Right lobe of liver (tissue), 4 donors: ENCODE results near the gene DSCAML1.

Experiments
- CTCF ChIP-seq, 4 donors: fragments of 200-600 bp in 3 of 4; fragments of 450-650 bp in 1 of 4; IDR thresholded peaks; one replicate each; pipeline versions ENCODE4 v1.5.1 to v1.8.0; 2016 to 2022; ENCODE audit warnings: antibody characterized with exemption in 4 of 4, mild to moderate bottlenecking in 2 of 4
- POLR2A ChIP-seq: fragments of 450-650 bp; IDR thresholded peaks from one replicate; pipeline ENCODE4 v1.6.1; 2017; ENCODE audit warnings: antibody characterized with exemption, mild to moderate bottlenecking
- donor health status: DM: no; HTN: no; CAD: no.
- donor health status: DM: no; HTN: no; CAD: no.
- donor health status: DM: no; HTN: yes; CAD: no.

- no peak for TF ChIP-seq CTCF (IDR thresholded peaks at IDR 0.05)
- TF ChIP-seq POLR2A = no peak
Observed at GRCh38 chr11:117385906-117386305, 411.1 kb downstream of the DSCAML1 start.
